ENCODE data around the gene ZDHHC11. TPM values are rescaled to one million over a fixed set of nuclear protein-coding genes. Genes with fewer than 3 reads are reported as not detected.
"Not testable (repeated sequence)": the region's sequence is repeated elsewhere in the genome, so short reads cannot be mapped to it uniquely, and the experiment has no call there.

Gene ZDHHC11
- total RNA-seq, 1 donor from 2014 or later = 6.3 TPM

GRCh38 chr5:801472-801871 lies 49.3 kb downstream of the ZDHHC11 start:
- TF ChIP-seq CTCF (IDR thresholded peaks at IDR 0.05) = no peak
- no peak for DNase-seq (ENCODE audit: extremely low spot score, unreplicated experiment)
- Mint-ChIP-seq H3K36me3 (ENCODE audit: unreplicated experiment) (peaks cover 2% of the 10 kb centered on the region), H3K27ac (ENCODE audit: unreplicated experiment) (no peak overlapping the region), H3K27me3 (ENCODE audit: unreplicated experiment) (peaks cover 5% of the 10 kb centered on the region), H3K4me3 (ENCODE audit: unreplicated experiment) (no peak overlapping the region), H3K4me1 (ENCODE audit: unreplicated experiment) (no peaks in the 10 kb centered on the region), H3K9me3 (ENCODE audit: unreplicated experiment) (peaks cover 15% of the 10 kb centered on the region)

GRCh38 chr5:801055-801454 lies 49.7 kb downstream of the ZDHHC11 start:
- DNase-seq (ENCODE audit: extremely low spot score, unreplicated experiment) = not testable (repeated sequence)

GRCh38 chr5:798505-799138 lies 52.2 kb downstream of the ZDHHC11 start:
- H3K27me3 Mint-ChIP-seq (ENCODE audit: unreplicated experiment); H3K9me3 Mint-ChIP-seq (ENCODE audit: unreplicated experiment); H3K36me3 Mint-ChIP-seq (ENCODE audit: unreplicated experiment); H3K27ac Mint-ChIP-seq (ENCODE audit: unreplicated experiment); H3K4me1 Mint-ChIP-seq (ENCODE audit: unreplicated experiment); H3K4me3 Mint-ChIP-seq (ENCODE audit: unreplicated experiment); DNase-seq (ENCODE audit: extremely low spot score, unreplicated experiment): not testable (repeated sequence)

More at GRCh38 chr5:801055-801454, 49.7 kb downstream of the ZDHHC11 start:
- not testable (repeated sequence) for H3K36me3 Mint-ChIP-seq (ENCODE audit: unreplicated experiment); H3K27me3 Mint-ChIP-seq (ENCODE audit: unreplicated experiment); H3K27ac Mint-ChIP-seq (ENCODE audit: unreplicated experiment); H3K4me3 Mint-ChIP-seq (ENCODE audit: unreplicated experiment); H3K4me1 Mint-ChIP-seq (ENCODE audit: unreplicated experiment)
- peaks cover 15% of the 10 kb centered on the region for H3K9me3 Mint-ChIP-seq (ENCODE audit: unreplicated experiment)

GRCh38 chr5:797986-798385 lies 52.8 kb downstream of the ZDHHC11 start:
- H3K36me3 Mint-ChIP-seq (ENCODE audit: unreplicated experiment); H3K4me1 Mint-ChIP-seq (ENCODE audit: unreplicated experiment); H3K27ac Mint-ChIP-seq (ENCODE audit: unreplicated experiment); H3K9me3 Mint-ChIP-seq (ENCODE audit: unreplicated experiment); DNase-seq (ENCODE audit: extremely low spot score, unreplicated experiment); H3K4me3 Mint-ChIP-seq (ENCODE audit: unreplicated experiment): not testable (repeated sequence)
- H3K27me3 Mint-ChIP-seq (ENCODE audit: unreplicated experiment) = peaks cover 13% of the 10 kb centered on the region

- not testable (repeated sequence) for H3K4me1 Mint-ChIP-seq (ENCODE audit: unreplicated experiment); H3K9me3 Mint-ChIP-seq (ENCODE audit: unreplicated experiment); H3K27ac Mint-ChIP-seq (ENCODE audit: unreplicated experiment); H3K4me3 Mint-ChIP-seq (ENCODE audit: unreplicated experiment); DNase-seq (ENCODE audit: extremely low spot score, unreplicated experiment); H3K36me3 Mint-ChIP-seq (ENCODE audit: unreplicated experiment)
- peaks cover 28% of the 10 kb centered on the region for H3K27me3 Mint-ChIP-seq (ENCODE audit: unreplicated experiment)
These were observed 54.9 kb downstream of the ZDHHC11 start for GRCh38 chr5:795873-796272.

GRCh38 chr5:794948-795347 lies 55.8 kb downstream of the ZDHHC11 start:
- H3K36me3 Mint-ChIP-seq (ENCODE audit: unreplicated experiment); H3K4me3 Mint-ChIP-seq (ENCODE audit: unreplicated experiment); H3K4me1 Mint-ChIP-seq (ENCODE audit: unreplicated experiment); DNase-seq (ENCODE audit: extremely low spot score, unreplicated experiment); H3K27ac Mint-ChIP-seq (ENCODE audit: unreplicated experiment); H3K9me3 Mint-ChIP-seq (ENCODE audit: unreplicated experiment): not testable (repeated sequence)
- peaks cover 36% of the 10 kb centered on the region for H3K27me3 Mint-ChIP-seq (ENCODE audit: unreplicated experiment)

GRCh38 chr5:788703-789102 lies 62.1 kb downstream of the ZDHHC11 start:
- not testable (repeated sequence) for H3K4me1 Mint-ChIP-seq (ENCODE audit: unreplicated experiment); H3K36me3 Mint-ChIP-seq (ENCODE audit: unreplicated experiment); H3K27ac Mint-ChIP-seq (ENCODE audit: unreplicated experiment); H3K9me3 Mint-ChIP-seq (ENCODE audit: unreplicated experiment); DNase-seq (ENCODE audit: extremely low spot score, unreplicated experiment); H3K4me3 Mint-ChIP-seq (ENCODE audit: unreplicated experiment)
- H3K27me3 Mint-ChIP-seq (ENCODE audit: unreplicated experiment) = peaks cover 37% of the 10 kb centered on the region

- peaks cover 31% of the 10 kb centered on the region for H3K27me3 Mint-ChIP-seq (ENCODE audit: unreplicated experiment)
- not testable (repeated sequence) for H3K4me3 Mint-ChIP-seq (ENCODE audit: unreplicated experiment); H3K9me3 Mint-ChIP-seq (ENCODE audit: unreplicated experiment); H3K27ac Mint-ChIP-seq (ENCODE audit: unreplicated experiment); H3K4me1 Mint-ChIP-seq (ENCODE audit: unreplicated experiment); H3K36me3 Mint-ChIP-seq (ENCODE audit: unreplicated experiment); DNase-seq (ENCODE audit: extremely low spot score, unreplicated experiment)
These were observed 62.9 kb downstream of the ZDHHC11 start for GRCh38 chr5:787857-788233.

- not testable (repeated sequence) for H3K4me3 Mint-ChIP-seq (ENCODE audit: unreplicated experiment)
These were observed 63.4 kb downstream of the ZDHHC11 start for GRCh38 chr5:787224-787856.

GRCh38 chr5:785181-785705 lies 65.5 kb downstream of the ZDHHC11 start:
- Mint-ChIP-seq H3K27me3 (ENCODE audit: unreplicated experiment) (peaks cover 11% of the 10 kb centered on the region), H3K4me3 (ENCODE audit: unreplicated experiment) (peak overlapping the region; percentile 65)
- not testable (repeated sequence) for H3K27ac Mint-ChIP-seq (ENCODE audit: unreplicated experiment); H3K4me1 Mint-ChIP-seq (ENCODE audit: unreplicated experiment); H3K36me3 Mint-ChIP-seq (ENCODE audit: unreplicated experiment); H3K9me3 Mint-ChIP-seq (ENCODE audit: unreplicated experiment); DNase-seq (ENCODE audit: extremely low spot score, unreplicated experiment)

More at GRCh38 chr5:787224-787856, 63.4 kb downstream of the ZDHHC11 start:
- not testable (repeated sequence) for H3K9me3 Mint-ChIP-seq (ENCODE audit: unreplicated experiment); DNase-seq (ENCODE audit: extremely low spot score, unreplicated experiment); H3K36me3 Mint-ChIP-seq (ENCODE audit: unreplicated experiment); H3K4me1 Mint-ChIP-seq (ENCODE audit: unreplicated experiment); H3K27ac Mint-ChIP-seq (ENCODE audit: unreplicated experiment)
- H3K27me3 Mint-ChIP-seq (ENCODE audit: unreplicated experiment) = peaks cover 27% of the 10 kb centered on the region

GRCh38 chr5:784428-785177 lies 66.2 kb downstream of the ZDHHC11 start, which contains the start of gene ZDHHC11B:
ZDHHC11B (minus strand) TSS chr5:784729; CDS start chr5:766919, 17,810 bp downstream.
- H3K9me3 Mint-ChIP-seq (ENCODE audit: unreplicated experiment) = not testable (repeated sequence)

More at GRCh38 chr5:784428-785177, 66.2 kb downstream of the ZDHHC11 start, which contains the start of gene ZDHHC11B:
- peak; percentile 93 for DNase-seq (ENCODE audit: extremely low spot score, unreplicated experiment)
- not testable (repeated sequence) for H3K27ac Mint-ChIP-seq (ENCODE audit: unreplicated experiment); H3K27me3 Mint-ChIP-seq (ENCODE audit: unreplicated experiment); H3K4me1 Mint-ChIP-seq (ENCODE audit: unreplicated experiment); H3K36me3 Mint-ChIP-seq (ENCODE audit: unreplicated experiment)
- H3K4me3 Mint-ChIP-seq (ENCODE audit: unreplicated experiment) = peak within 1 kb of the TSS; percentile 67
